Non-pigmented ciliary epithelial cell (primary cell): Measurements from ENCODE around the gene HSPA5.
"Not testable (repeated sequence)": the region's sequence is repeated elsewhere in the genome, so short reads cannot be mapped to it uniquely, and the experiment has no call there.

Source experiments
- DNase-seq: peaks from one replicate; pipeline ENCODE4 v3.0.0-alpha.2; 2010; ENCODE audit warnings: low read depth

Gene HSPA5

GRCh38 chr9:125241000-125241862, at the start of gene HSPA5:
Gene HSPA5, minus strand, starts transcription at chr9:125241343. Its CDS starts 217 bp downstream, at chr9:125241126.
- peak; percentile 98 for DNase-seq

- DNase-seq, result not testable (repeated sequence)
These were observed 45.8 kb upstream of the HSPA5 start for GRCh38 chr9:125286935-125287433.

GRCh38 chr9:125284855-125285254, 43.7 kb upstream of the HSPA5 start:
- DNase-seq, result no peak

GRCh38 chr9:125280945-125281344, 39.8 kb upstream of the HSPA5 start:
- no peak for DNase-seq

- no peak for DNase-seq
These were observed 36.3 kb upstream of the HSPA5 start for GRCh38 chr9:125277411-125277810.

GRCh38 chr9:125276771-125277170, 35.6 kb upstream of the HSPA5 start:
- no peak for DNase-seq

GRCh38 chr9:125272697-125273096, 31.6 kb upstream of the HSPA5 start:
- no peak for DNase-seq

- no peak for DNase-seq
These were observed 29.9 kb upstream of the HSPA5 start for GRCh38 chr9:125271081-125271480.

GRCh38 chr9:125269014-125269397, 27.9 kb upstream of the HSPA5 start:
- DNase-seq, result no peak

- DNase-seq, result no peak
These were observed 27.4 kb upstream of the HSPA5 start for GRCh38 chr9:125268394-125269013.

- not testable (repeated sequence) for DNase-seq
These were observed 22.9 kb upstream of the HSPA5 start for GRCh38 chr9:125264068-125264467.

GRCh38 chr9:125262294-125262991, 21.3 kb upstream of the HSPA5 start:
- no peak for DNase-seq

- no peak for DNase-seq
These were observed 20.6 kb upstream of the HSPA5 start, which contains the start of gene GAPVD1 for GRCh38 chr9:125261501-125262293. Gene GAPVD1, plus strand, starts transcription at chr9:125261826. Its CDS starts 37,096 bp downstream, at chr9:125298922.

GRCh38 chr9:125260561-125260960, 19.4 kb upstream of the HSPA5 start:
- no peak for DNase-seq

GRCh38 chr9:125258832-125259534, 17.8 kb upstream of the HSPA5 start:
- no peak for DNase-seq

- no peak for DNase-seq
These were observed 17.1 kb upstream of the HSPA5 start for GRCh38 chr9:125258160-125258785.

GRCh38 chr9:125255781-125256391, 14.7 kb upstream of the HSPA5 start:
- no peak for DNase-seq

GRCh38 chr9:125254231-125254630, 13.1 kb upstream of the HSPA5 start:
- DNase-seq, result no peak

- no peak for DNase-seq
These were observed 5.1 kb upstream of the HSPA5 start for GRCh38 chr9:125246261-125246667.

- DNase-seq, result no peak
These were observed 2.7 kb upstream of the HSPA5 start for GRCh38 chr9:125243792-125244260.
